Spleen (tissue), 7 donors: ENCODE results near the gene GSTK1.

Experiments used
- CTCF ChIP-seq, 11 experiments: fragments of 200-600 bp in 7 of 11; fragments of 450-650 bp in 4 of 11; sonication (generic) in 4 of 11; IDR thresholded peaks in 8 of 11; conservative IDR thresholded peaks in 3 of 11; 1 replicate in 7 of 11; 2 replicates in 4 of 11; pipeline versions ENCODE4 v1.4.0 to v1.8.0; 2016 to 2021; ENCODE audit warnings: antibody characterized with exemption in 11 of 11, inconsistent platforms in 4 of 11, mild to moderate bottlenecking in 1 of 11
- POLR2A ChIP-seq, 3 donors: fragments of 450-650 bp; IDR thresholded peaks; one replicate each; pipeline ENCODE4 v1.5.1; 2017; ENCODE audit warnings: antibody characterized with exemption in 3 of 3, mild to moderate bottlenecking in 1 of 3
- POLR2AphosphoS5 ChIP-seq, 3 donors: sonication (generic); formaldehyde crosslinking; IDR thresholded peaks; one replicate each; pipeline ENCODE4 v1.5.1; 2017; ENCODE audit warnings: antibody characterized with exemption in 3 of 3
- donor health status: DM: no; HTN: no; CAD: no; lungs with moderate emphysema.
- donor health status: DM: no; HTN: no; CAD: no.
- donor health status: DM: no; HTN: no; CAD: no.

- TF ChIP-seq CTCF (IDR thresholded peaks at IDR 0.05 in 8 of 11, conservative IDR thresholded peaks at IDR 0.05 in 3 of 11): no peak
- no peak for TF ChIP-seq POLR2AphosphoS5 (IDR thresholded peaks at IDR 0.05)
- TF ChIP-seq POLR2A (IDR thresholded peaks at IDR 0.05): no peak
Observed at GRCh38 chr7:143236408-143236990, 26.7 kb upstream of the GSTK1 start.
